Femur (tissue), 1 donor: ENCODE measurements around the gene SCO2.
"Not testable (repeated sequence)": the region's sequence is repeated elsewhere in the genome, so short reads cannot be mapped to it uniquely, and the experiment has no call there.

Experiments used
- DNase-seq: peaks from one replicate; pipeline ENCODE4 v3.0.0-alpha.2; 2017

SCO2 gene

DNA sequence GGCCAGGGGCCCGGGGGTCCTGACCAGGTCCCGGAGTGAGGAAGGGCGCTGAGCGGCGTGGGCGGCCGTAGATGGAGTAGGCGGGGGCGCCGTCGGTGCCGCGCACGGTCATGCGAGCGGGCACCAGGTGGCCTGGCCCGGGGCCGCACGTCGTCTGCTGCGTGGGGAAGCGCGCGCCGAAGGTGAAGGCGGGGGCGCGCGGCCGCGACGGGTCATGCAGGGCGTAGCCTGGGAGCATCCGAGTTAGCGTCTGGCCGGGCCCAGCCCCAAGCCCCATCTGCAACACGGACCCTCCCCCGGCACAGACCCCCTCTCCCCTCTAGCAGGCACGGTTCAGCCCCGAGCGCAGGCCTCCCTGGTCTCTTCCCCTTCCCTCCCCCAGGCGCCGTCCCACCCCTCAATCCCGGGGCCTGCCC, 6.2 kb upstream of the SCO2 start:
- peak; percentile 50 for DNase-seq

GRCh38 chr22:50530877-50531545, 5.6 kb upstream of the SCO2 start:
- DNase-seq = peak; percentile 86

DNA sequence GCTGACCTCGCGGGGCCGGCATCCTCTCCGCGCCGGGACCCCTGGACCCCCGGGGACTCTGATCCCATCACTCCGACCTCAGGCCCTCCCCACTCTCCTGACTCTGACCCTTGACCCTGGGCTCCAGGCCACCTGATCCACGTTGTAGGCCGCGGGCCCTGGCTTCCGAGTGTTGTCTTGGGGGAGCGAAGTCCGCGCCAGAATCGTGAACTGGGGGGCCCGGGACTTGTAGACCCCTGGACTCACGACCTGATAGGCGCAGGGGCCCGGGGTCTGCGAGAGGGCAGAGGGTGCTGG, 5.1 kb upstream of the SCO2 start:
- no peak for DNase-seq

- DNase-seq = peak; percentile 83
Measured at GRCh38 chr22:50529897-50530579, 4.6 kb upstream of the SCO2 start, which contains the start of gene TYMP. TYMP (minus strand) TSS chr22:50530012; CDS start chr22:50529709, 303 bp downstream.

DNA sequence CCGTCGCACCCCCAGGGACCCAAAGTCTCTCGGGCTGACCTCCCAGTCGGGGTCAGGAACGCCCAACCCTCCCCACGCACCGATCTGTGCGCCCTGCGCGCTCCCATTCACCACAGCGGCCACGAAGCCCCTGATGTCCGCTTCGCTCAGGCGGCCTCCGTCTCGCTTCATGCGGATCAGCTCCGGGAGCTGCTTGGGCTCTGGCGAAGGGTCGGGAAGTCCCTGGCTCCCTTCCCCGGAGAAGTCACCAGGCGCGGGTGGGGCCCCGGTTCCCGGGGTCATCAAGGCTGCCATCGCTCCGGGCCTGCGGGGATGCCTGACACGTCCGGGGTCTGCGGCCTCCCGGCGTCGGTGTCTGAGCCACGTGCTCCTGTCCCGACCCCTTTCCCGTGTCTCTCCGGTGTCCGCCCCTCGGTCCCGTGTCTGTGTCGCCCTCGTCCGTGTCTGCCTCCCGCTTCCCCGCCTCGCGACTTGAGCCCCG, 4.1 kb upstream of the SCO2 start:
- DNase-seq = peak; percentile 47

DNA sequence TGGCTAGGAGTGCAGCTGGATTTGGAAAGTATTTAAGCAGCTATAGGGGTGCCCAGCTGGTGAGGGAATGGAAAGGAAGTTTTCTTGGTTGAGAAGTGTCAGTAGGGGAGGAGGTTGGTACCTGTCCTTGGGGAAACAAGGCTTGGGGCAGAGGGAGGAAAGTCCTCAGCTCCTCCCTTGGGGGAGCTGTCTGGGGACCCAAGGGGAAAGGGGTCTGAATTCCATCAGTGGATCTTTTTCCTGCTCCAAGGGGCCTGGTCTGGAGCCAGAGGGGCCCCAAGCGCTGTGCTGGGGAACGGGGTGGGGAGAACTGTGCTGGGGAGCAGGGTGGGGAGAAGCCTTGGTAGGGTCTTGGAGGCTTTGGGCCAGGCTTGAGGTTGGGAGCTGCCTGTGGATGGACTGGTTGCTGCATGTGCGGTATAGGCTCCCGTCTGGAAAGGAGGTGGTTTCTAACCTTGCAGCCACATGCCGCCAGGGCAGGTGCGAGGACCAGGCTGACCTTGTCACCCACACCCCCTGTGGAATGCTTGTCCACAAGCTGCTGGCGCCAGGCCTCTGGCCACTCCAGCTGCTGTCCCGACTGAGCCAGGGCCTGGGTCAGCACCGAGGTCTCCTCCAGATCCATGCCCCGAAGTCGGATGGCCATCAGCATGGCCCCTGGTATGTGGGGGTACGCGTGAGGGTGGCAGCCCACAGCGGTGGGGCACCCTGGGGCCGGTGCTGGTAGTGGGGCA, 3.5 kb upstream of the SCO2 start:
- peak; percentile 44 for DNase-seq

GRCh38 chr22:50527921-50528681, 2.7 kb upstream of the SCO2 start:
- peak; percentile 18 for DNase-seq

GRCh38 chr22:50526834-50527801, 1.7 kb upstream of the SCO2 start:
- DNase-seq = peak; percentile 63

- peak; percentile 90 for DNase-seq
Measured at GRCh38 chr22:50526108-50526833, 873 bp upstream of the SCO2 start.

- DNase-seq = no peak
Measured at GRCh38 chr22:50525858-50526107, 385 bp upstream of the SCO2 start.

DNA sequence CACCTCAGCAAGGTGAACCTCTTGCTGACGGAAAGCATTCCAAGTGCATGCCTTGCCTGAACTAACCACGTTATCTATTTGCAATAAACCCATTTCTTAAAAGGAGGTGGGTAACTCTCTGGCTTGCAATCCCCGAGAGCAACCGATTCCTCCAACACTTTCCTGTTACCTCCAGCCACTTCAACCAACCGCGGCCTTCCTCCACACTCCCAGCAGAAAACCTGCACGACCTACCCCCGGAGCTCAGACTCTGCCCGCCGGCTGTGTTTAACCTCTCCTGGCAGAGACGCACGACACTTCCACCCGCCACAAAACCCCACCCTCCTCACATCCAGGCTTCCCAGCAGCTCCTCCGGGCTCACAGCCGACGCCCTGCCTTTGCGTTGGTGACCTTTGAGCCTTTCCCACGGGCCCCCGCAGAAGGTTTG, 708 bp downstream of the SCO2 start:
- no peak for DNase-seq

- DNase-seq = no peak
Measured at GRCh38 chr22:50523806-50524675, 1.4 kb downstream of the SCO2 start.

GRCh38 chr22:50523458-50523805, 2.0 kb downstream of the SCO2 start:
- no peak for DNase-seq

DNA sequence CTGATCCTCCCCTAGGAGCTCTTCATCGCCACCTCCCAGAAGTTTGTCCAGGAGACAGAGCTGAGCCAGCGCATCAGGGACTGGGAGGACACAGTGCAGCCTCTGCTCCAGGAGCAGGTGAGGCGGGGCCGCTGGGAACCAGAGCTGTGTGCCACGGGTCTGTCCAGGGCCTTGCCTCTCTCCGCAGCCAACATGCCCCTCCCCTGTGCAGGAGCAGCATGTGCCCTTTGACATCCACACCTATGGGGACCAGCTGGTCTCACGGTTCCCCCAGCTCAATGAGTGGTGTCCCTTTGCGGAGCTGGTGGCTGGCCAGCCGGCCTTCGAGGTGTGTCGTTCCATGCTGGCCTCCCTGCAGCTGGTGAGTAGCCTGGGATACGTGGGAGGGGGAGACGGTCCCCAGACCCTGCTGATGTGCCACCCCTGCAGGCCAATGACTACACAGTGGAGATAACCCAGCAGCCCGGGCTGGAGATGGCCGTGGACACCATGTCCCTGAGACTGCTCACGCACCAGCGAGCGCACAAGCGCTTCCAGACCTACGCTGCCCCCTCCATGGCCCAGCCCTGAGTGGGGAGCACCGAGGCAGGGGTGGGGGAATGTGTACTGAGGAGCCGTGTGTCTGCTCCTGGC, 2.5 kb downstream of the SCO2 start:
- DNase-seq = no peak

GRCh38 chr22:50522208-50522805, 3.1 kb downstream of the SCO2 start:
- DNase-seq = no peak

- no peak for DNase-seq
Measured at GRCh38 chr22:50521710-50522109, 3.7 kb downstream of the SCO2 start.

- DNase-seq = no peak
Measured at GRCh38 chr22:50520826-50521453, 4.5 kb downstream of the SCO2 start.

DNA sequence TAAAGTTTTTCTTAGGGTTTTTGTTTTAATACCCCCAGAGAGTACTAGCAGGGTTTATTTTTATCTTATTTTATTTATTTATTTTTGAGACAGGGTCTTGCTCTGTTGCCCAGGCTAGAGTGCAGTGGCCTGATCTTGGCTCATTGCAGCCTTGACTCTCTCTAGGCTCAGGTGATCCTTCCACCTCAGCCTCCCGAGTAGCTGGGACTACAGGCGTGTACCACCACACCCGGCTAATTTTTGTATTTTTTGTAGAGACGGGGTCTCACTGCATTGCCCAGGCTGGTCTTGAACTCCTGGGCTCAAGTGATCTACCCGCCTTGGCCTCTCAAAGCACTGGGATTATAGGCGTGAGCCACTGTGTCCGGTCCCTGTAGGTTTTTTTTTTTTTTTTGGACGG, 5.2 kb downstream of the SCO2 start:
- not testable (repeated sequence) for DNase-seq

DNA sequence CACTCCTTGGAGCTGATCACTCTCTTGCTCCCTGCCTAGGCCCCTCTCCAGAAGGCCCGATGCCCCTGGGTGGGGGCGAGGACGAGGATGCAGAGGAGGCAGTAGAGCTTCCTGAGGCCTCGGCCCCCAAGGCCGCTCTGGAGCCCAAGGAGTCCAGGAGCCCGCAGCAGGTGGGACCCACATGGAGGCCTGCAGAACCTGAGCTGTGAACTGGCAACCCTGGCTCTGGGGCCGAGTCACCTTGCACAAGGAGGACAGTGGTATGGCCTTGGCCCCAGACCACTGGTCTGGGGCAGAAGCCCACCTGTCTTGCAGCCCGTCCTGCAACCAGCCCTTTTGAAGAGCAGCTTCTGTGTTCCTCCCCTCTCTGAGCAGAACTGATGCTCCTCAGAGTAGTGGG, 6.2 kb downstream of the SCO2 start:
- no peak for DNase-seq
